OCI-LY7 (cell line): Measurements from ENCODE around the gene PRND. TPM values are rescaled to one million over a fixed set of nuclear protein-coding genes. Genes with fewer than 3 reads are reported as not detected.

Experiments used
- BruUV-seq: library from RNA; stranded (reverse); fragments of 400-500 nt; replicated peaks from 2 replicates; lab custom pipeline; 2021; lab: Mats Ljungman, UMichigan
- CTCF ChIA-PET: fragments of 300-600 bp; sonication (Branson Sonifier 250); formaldehyde crosslinking; loops from one replicate; lab custom pipeline; 2022; ENCODE audit warnings: antibody characterized with exemption; ENCODE audit not compliant: unreplicated experiment; lab: Charles Lee
- POLR2A ChIA-PET: fragments of 300-600 bp; sonication (Branson Sonifier 250); formaldehyde crosslinking; loops from one replicate; lab custom pipeline; 2022; ENCODE audit warnings: antibody characterized with exemption; lab: Charles Lee
- DNase-seq: peaks from one replicate; pipeline ENCODE4 v3.0.0-alpha.2; 2015; ENCODE audit warnings: low spot score
- H2AFZ ChIP-seq: fragments of 200-600 bp; sonication (generic), shearing (Covaris generic); 2 replicates; pipeline ENCODE4 v1.6.1; 2014; ENCODE audit warnings: mild to moderate bottlenecking, antibody characterized with exemption, low read length, moderate library complexity
- H3K27ac ChIP-seq: fragments of 200-600 bp; sonication (generic); 2 replicates; pipeline ENCODE4 v1.5.1; 2014; ENCODE audit warnings: mixed run types, low read depth, mild to moderate bottlenecking, moderate library complexity, low read length, inconsistent platforms; ENCODE audit not compliant: poor library complexity, severe bottlenecking
- H3K36me3 ChIP-seq: fragments of 200-600 bp; sonication (generic); 2 replicates; pipeline ENCODE4 v1.6.1; 2014; ENCODE audit warnings: mild to moderate bottlenecking, antibody characterized with exemption, low read length, moderate library complexity, mixed read lengths; ENCODE audit not compliant: insufficient read depth
- H3K4me1 ChIP-seq: fragments of 200-600 bp; sonication (generic); 2 replicates; pipeline ENCODE4 v1.5.1; 2014; ENCODE audit warnings: mild to moderate bottlenecking, low read length; ENCODE audit not compliant: insufficient read depth, poor library complexity, severe bottlenecking
- H3K4me2 ChIP-seq: fragments of 200-600 bp; sonication (generic); 2 replicates; pipeline ENCODE4 v1.6.1; 2014; ENCODE audit warnings: mild to moderate bottlenecking, low read length
- H3K4me3 ChIP-seq: fragments of 200-600 bp; sonication (generic); 2 replicates; pipeline ENCODE4 v1.5.1; 2014; ENCODE audit warnings: mild to moderate bottlenecking, low read depth, low read length; ENCODE audit not compliant: poor library complexity, severe bottlenecking
- H3K79me2 ChIP-seq: fragments of 200-600 bp; sonication (generic); 2 replicates; pipeline ENCODE4 v1.6.1; 2016; ENCODE audit warnings: low read depth, mild to moderate bottlenecking, low read length, moderate library complexity, mixed read lengths; ENCODE audit not compliant: insufficient read depth
- H3K9me2 ChIP-seq: fragments of 200-600 bp; sonication (generic); 2 replicates; pipeline ENCODE4 v1.6.1; 2016; ENCODE audit warnings: mild to moderate bottlenecking, low read length, mixed read lengths; ENCODE audit not compliant: insufficient read depth
- H3K9me3 ChIP-seq: fragments of 200-600 bp; sonication (generic); 2 replicates; pipeline ENCODE4 v1.6.1; 2014; ENCODE audit warnings: mild to moderate bottlenecking, mixed run types, low read length, mixed read lengths
- H4K20me1 ChIP-seq: fragments of 200-600 bp; sonication (generic); 2 replicates; pipeline ENCODE4 v1.6.1; 2014; ENCODE audit warnings: mild to moderate bottlenecking, antibody characterized with exemption, low read length, moderate library complexity, mixed read lengths; ENCODE audit not compliant: insufficient read depth
- CTCF ChIP-seq: fragments of 200-600 bp; sonication (generic); conservative IDR thresholded peaks from 2 replicates; pipeline ENCODE4 v1.5.1; 2014; ENCODE audit warnings: mild to moderate bottlenecking, antibody characterized with exemption, low read length, moderate library complexity, mixed read lengths
- EZH2phosphoT487 ChIP-seq: fragments of 200-600 bp; sonication (generic); IDR thresholded peaks from 2 replicates; pipeline ENCODE4 v1.6.1; 2018; ENCODE audit warnings: low read depth, borderline replicate concordance, mild to moderate bottlenecking, mixed run types, antibody characterized with exemption, low read length, moderate library complexity, mixed read lengths
- intact Hi-C: fragments of 100-400 bp; cut with micrococcal nuclease; formaldehyde crosslinking; loops from one replicate; pipeline ENCODE4 v1.10.0; 2022; ENCODE audit not compliant: unreplicated experiment
- total RNA-seq, 2 experiments: library from RNA; depleted of rRNA in 1 of 2; stranded (reverse); fragments of >200 nt in 1 of 2; shearing (Covaris generic) in 1 of 2; gene quantifications; 2 replicates each; pipeline ENCODE4 v1.2.3, GENCODE V29; 2014 to 2022

Gene PRND
- total RNA-seq, 2 experiments from 2014 or later, result not detected

- CTCF ChIA-PET, result no interaction called here
- BruUV-seq, result no TSS peak
- Histone ChIP-seq H3K36me3 (no peaks in the 10 kb centered on the region), H3K9me3 (no peaks in the 10 kb centered on the region), H3K79me2 (no peaks in the 10 kb centered on the region), H3K9me2 (no peaks in the 10 kb centered on the region), H3K4me3 (no peak overlapping the region), H3K27ac (no peak overlapping the region), H4K20me1 (no peaks in the 10 kb centered on the region), H3K4me2 (no peak overlapping the region), H2AFZ (no peak overlapping the region), H3K4me1 (peaks cover 2% of the 10 kb centered on the region)
- intact Hi-C loops, result no loop called here
- POLR2A ChIA-PET, result no interaction called here
- TF ChIP-seq CTCF, result no peak
- TF ChIP-seq EZH2phosphoT487, result no peak
- no peak for DNase-seq
Observed at GRCh38 chr20:4714818-4715217, 6.9 kb upstream of the PRND start.

- Histone ChIP-seq H4K20me1 (no peaks in the 10 kb centered on the region), H3K4me2 (no peak overlapping the region), H2AFZ (no peak overlapping the region), H3K9me2 (no peaks in the 10 kb centered on the region), H3K79me2 (no peaks in the 10 kb centered on the region), H3K4me3 (no peak overlapping the region), H3K27ac (no peak overlapping the region), H3K4me1 (peaks cover 14% of the 10 kb centered on the region), H3K9me3 (no peaks in the 10 kb centered on the region), H3K36me3 (no peaks in the 10 kb centered on the region)
- no peak for DNase-seq
- CTCF ChIA-PET, result no interaction called here
- POLR2A ChIA-PET, result interaction anchor here (0.6 to 0.7 kb wide), 3 partner anchors 10 to 99 kb away, joined by 3 to 4 read pairs (median 3); no protein-coding TSS in a partner anchor
- TF ChIP-seq CTCF, result no peak
- TF ChIP-seq EZH2phosphoT487, result no peak
- intact Hi-C loops, result no loop called here
- no TSS peak for BruUV-seq
Observed at GRCh38 chr20:4717816-4718570, 3.7 kb upstream of the PRND start.

- no peak overlapping the region for H3K27ac ChIP-seq
- no peak overlapping the region for H3K4me3 ChIP-seq
- H3K9me2 ChIP-seq, result no peaks in the 10 kb centered on the region
- intact Hi-C loops, result no loop called here
- no peak overlapping the region for H3K4me2 ChIP-seq
- POLR2A ChIA-PET, result interaction anchor here (1.3 kb wide), 1 partner anchor 111 kb away, joined by 5 read pairs; no protein-coding TSS in a partner anchor
- CTCF ChIA-PET, result no interaction called here
- no peaks in the 10 kb centered on the region for H3K9me3 ChIP-seq
- H3K79me2 ChIP-seq, result no peaks in the 10 kb centered on the region
- H2AFZ ChIP-seq, result no peak overlapping the region
- H4K20me1 ChIP-seq, result no peaks in the 10 kb centered on the region
- TF ChIP-seq CTCF (no peak), EZH2phosphoT487 (no peak)
- DNase-seq, result no peak
- BruUV-seq, result no TSS peak
- no peaks in the 10 kb centered on the region for H3K36me3 ChIP-seq
- H3K4me1 ChIP-seq, result peaks cover 14% of the 10 kb centered on the region
Observed at GRCh38 chr20:4719190-4719589, 2.5 kb upstream of the PRND start.
